Right renal cortex interstitium (tissue), 3 donors: ENCODE measurements around the gene AMELY. TPM values are rescaled to one million over a fixed set of nuclear protein-coding genes. Genes with fewer than 3 reads are reported as not detected.

ENCODE experiments used
- polyA plus RNA-seq, 3 donors: library from polyadenylated mRNA; unstranded; fragments of 120-200 nt; gene quantifications; one replicate each; pipeline ENCODE4 v1.2.1, GENCODE V29; 2013; ENCODE audit not compliant: insufficient read length in 3 of 3

The AMELY gene
- polyA plus RNA-seq, 3 donors = not detected

Other genes with a start within 250 kb of the AMELY start
- 1 to 10 TPM; 3.3 to 3.8 (median 3.4) TPM for gene TBL1Y, start 1.1 kb downstream of the AMELY start, polyA plus RNA-seq